Aorta (tissue), 5 donors: ENCODE data around the gene TLR1. TPM values are rescaled to one million over a fixed set of nuclear protein-coding genes. Genes with fewer than 3 reads are reported as not detected.

Experiments
- ATAC-seq: fragments of 200-7000 bp; cut with Tn5 transposase; one replicate; pipeline ENCODE4 v1.9.1; 2022; ENCODE audit warnings: moderate library complexity; ENCODE audit not compliant: low FRiP score
- DNase-seq, 2 donors: peaks; one replicate each; pipeline ENCODE4 v3.0.0-alpha.2; 2020
- H3K27ac ChIP-seq, 2 donors: one replicate each; pipeline ENCODE4 v1.5.1; 2013; ENCODE audit warnings: low read length in 2 of 2, mild to moderate bottlenecking in 2 of 2, moderate library complexity in 2 of 2, control low read depth in 1 of 2, inconsistent platforms in 1 of 2, low read depth in 1 of 2
- H3K27me3 ChIP-seq, 2 donors: one replicate each; pipeline ENCODE4 v1.6.1; 2013; ENCODE audit warnings: control low read depth in 1 of 2, low read length in 1 of 2, mild to moderate bottlenecking in 1 of 2, moderate library complexity in 1 of 2; ENCODE audit not compliant: insufficient read depth in 2 of 2, control insufficient read depth in 1 of 2
- H3K36me3 ChIP-seq, 2 donors: one replicate each; pipeline ENCODE4 v1.6.1; 2013; ENCODE audit warnings: control low read depth in 1 of 2, low read length in 1 of 2, mild to moderate bottlenecking in 1 of 2; ENCODE audit not compliant: insufficient read depth in 2 of 2, control insufficient read depth in 1 of 2
- H3K4me1 ChIP-seq, 2 donors: one replicate each; pipeline ENCODE4 v1.6.1; 2013; ENCODE audit warnings: low read length in 2 of 2, control low read depth in 1 of 2, mild to moderate bottlenecking in 1 of 2, moderate library complexity in 1 of 2; ENCODE audit not compliant: insufficient read depth in 2 of 2, control insufficient read depth in 1 of 2
- H3K4me3 ChIP-seq, 2 donors: one replicate each; pipeline ENCODE4 v1.5.1; 2013; ENCODE audit warnings: low read length in 2 of 2, control low read depth in 1 of 2, mild to moderate bottlenecking in 1 of 2
- H3K9me3 ChIP-seq: one replicate; pipeline ENCODE4 v1.6.1; 2013; ENCODE audit warnings: mild to moderate bottlenecking, low read length; ENCODE audit not compliant: control insufficient read depth
- WGBS, 2 donors: extraction: QIAGEN DNeasy Blood & Tissue Kit; methylation state at CpG; one replicate each; pipeline ENCODE4 v1.1.7; 2013; 5-methylcytosine and 5-hydroxymethylcytosine counted together
- intact Hi-C, 2 donors: fragments of 100-400 bp; cut with DNase I; formaldehyde crosslinking; loops; one replicate each; pipeline versions ENCODE4 v1.14.2 to v1.15.0; 2022
- polyA plus RNA-seq, 2 donors: library from polyadenylated mRNA; stranded (reverse); fragments of 200-250 nt; gene quantifications; one replicate each; pipeline ENCODE4 v1.2.3, GENCODE V29; 2013
- total RNA-seq, 2 donors: library from RNA; stranded (reverse); fragmentation: NEBNext Ultra II Directional; extraction: Animal tissue kit (Norgen Biotek cat#: 25700); gene quantifications; one replicate each; pipeline ENCODE4 v1.2.1, GENCODE V29; 2021
- donor health status: healthy with polysubstance abuse.
- donor health status: Bipolar disorder and iron deficiency.
- donor health status: DM: no; HTN: no; CAD: no.
- donor health status: DM: no; HTN: no; CAD: no.
- donor health status: DM: yes; HTN: yes; CAD: no.

The TLR1 gene
- total and polyA plus RNA-seq, 4 donors = 1.1 to 29.7 (median 11.3) TPM

GRCh38 chr4:38831653-38832052 is 27.1 kb upstream of the TLR1 start:
- no peaks in the 10 kb centered on the region for H3K36me3 ChIP-seq
- no peak overlapping the region for H3K27ac ChIP-seq
- no peak overlapping the region for H3K4me3 ChIP-seq
- intact Hi-C loops = no loop called here
- no peak for ATAC-seq
- no peaks in the 10 kb centered on the region for H3K9me3 ChIP-seq
- DNase-seq = no peak
- H3K27me3 ChIP-seq = no peaks in the 10 kb centered on the region
- no peaks in the 10 kb centered on the region for H3K4me1 ChIP-seq

GRCh38 chr4:38829237-38829636 is 24.6 kb upstream of the TLR1 start:
- no peak for DNase-seq
- WGBS, 2 donors = 93 to 94% methylated on average over 5 of the region's 5 CpGs
- Histone ChIP-seq H3K4me1 (no peaks in the 10 kb centered on the region), H3K27ac (no peak overlapping the region), H3K36me3 (no peaks in the 10 kb centered on the region), H3K4me3 (no peak overlapping the region), H3K9me3 (no peaks in the 10 kb centered on the region), H3K27me3 (no peaks in the 10 kb centered on the region)
- intact Hi-C loops = no loop called here
- ATAC-seq = no peak

- 92 to 94% methylated on average over 27 of the region's 27 CpGs for WGBS, 2 donors
- Histone ChIP-seq H3K9me3 (no peaks in the 10 kb centered on the region), H3K27me3 (no peaks in the 10 kb centered on the region), H3K27ac (no peak overlapping the region), H3K4me3 (no peak overlapping the region), H3K4me1 (no peaks in the 10 kb centered on the region), H3K36me3 (no peaks in the 10 kb centered on the region)
- DNase-seq = no peak
- ATAC-seq = peak; percentile 38
- intact Hi-C loops = no loop called here
Measured at GRCh38 chr4:38823766-38824165, 19.2 kb upstream of the TLR1 start.

GRCh38 chr4:38822748-38823303 is 18.2 kb upstream of the TLR1 start:
- DNase-seq = no peak
- Histone ChIP-seq H3K4me1 (no peaks in the 10 kb centered on the region), H3K27me3 (no peaks in the 10 kb centered on the region), H3K27ac (no peak overlapping the region), H3K4me3 (no peak overlapping the region), H3K36me3 (no peaks in the 10 kb centered on the region), H3K9me3 (no peaks in the 10 kb centered on the region)
- WGBS, 2 donors = 71 to 78% methylated on average over 5 of the region's 5 CpGs
- intact Hi-C loops = no loop called here
- ATAC-seq = no peak

- H3K9me3 ChIP-seq = no peaks in the 10 kb centered on the region
- WGBS, 2 donors = 93 to 96% methylated on average over 3 of the region's 3 CpGs
- H3K36me3 ChIP-seq = no peaks in the 10 kb centered on the region
- no peaks in the 10 kb centered on the region for H3K27me3 ChIP-seq
- no peak overlapping the region for H3K4me3 ChIP-seq
- intact Hi-C loops = no loop called here
- DNase-seq (no peak), ATAC-seq (no peak)
- H3K4me1 ChIP-seq = no peaks in the 10 kb centered on the region
- no peak overlapping the region for H3K27ac ChIP-seq
Measured at GRCh38 chr4:38821739-38822138, 17.1 kb upstream of the TLR1 start.

GRCh38 chr4:38820329-38821061 is 15.9 kb upstream of the TLR1 start:
- Histone ChIP-seq H3K4me3 (no peak overlapping the region), H3K27ac (no peak overlapping the region), H3K36me3 (no peaks in the 10 kb centered on the region), H3K27me3 (no peaks in the 10 kb centered on the region), H3K9me3 (no peaks in the 10 kb centered on the region), H3K4me1 (no peaks in the 10 kb centered on the region)
- DNase-seq (no peak), ATAC-seq (no peak)
- intact Hi-C loops = no loop called here
- 88 to 92% methylated on average over 4 of the region's 4 CpGs for WGBS, 2 donors

GRCh38 chr4:38819569-38819968 is 15.0 kb upstream of the TLR1 start:
- H3K27me3 ChIP-seq = no peaks in the 10 kb centered on the region
- no peaks in the 10 kb centered on the region for H3K4me1 ChIP-seq
- H3K36me3 ChIP-seq = no peaks in the 10 kb centered on the region
- H3K27ac ChIP-seq = no peak overlapping the region
- WGBS, 2 donors = 46 to 56% methylated on average over 3 of the region's 3 CpGs
- H3K9me3 ChIP-seq = peaks cover 3% of the 10 kb centered on the region
- ATAC-seq (no peak), DNase-seq (no peak)
- intact Hi-C loops = no loop called here
- no peak overlapping the region for H3K4me3 ChIP-seq

- 75 to 81% methylated on average over 5 of the region's 5 CpGs for WGBS, 2 donors
- DNase-seq = no peak
- no peaks in the 10 kb centered on the region for H3K27me3 ChIP-seq
- intact Hi-C loops = no loop called here
- H3K9me3 ChIP-seq = peaks cover 3% of the 10 kb centered on the region
- H3K27ac ChIP-seq = no peak overlapping the region
- H3K4me1 ChIP-seq = no peaks in the 10 kb centered on the region
- H3K4me3 ChIP-seq = no peak overlapping the region
- H3K36me3 ChIP-seq = no peaks in the 10 kb centered on the region
- no peak for ATAC-seq
Measured at GRCh38 chr4:38818441-38818976, 13.9 kb upstream of the TLR1 start.
